Measurements from ENCODE around the gene ZFPL1. TPM values are rescaled to one million over a fixed set of nuclear protein-coding genes. Genes with fewer than 3 reads are reported as not detected.

The ZFPL1 gene
- total and polyA plus RNA-seq, 9 of the 15 experiments (the other 6 are each of a cell fraction or from before 2014, with no cell fraction given), result 3.7 to 37.5 (median 22.7) TPM

- TF ChIP-seq ARID4B (CRISPR knock-in tag; IDR thresholded peaks at IDR 0.05) (peak; percentile 8), SAFB (IDR thresholded peaks at IDR 0.05; ENCODE audit: borderline replicate concordance, low read depth, low read length) (0 out of 2 replicates have a peak, but pooled peaks have one; percentile 13), POLR2AphosphoS2 (IDR thresholded peaks at IDR 0.05; ENCODE audit: low read length) (0 out of 2 replicates have a peak, but pooled peaks have one; percentile 64), ZFP36 (IDR thresholded peaks at IDR 0.05; ENCODE audit: low read depth, low read length, partially characterized antibody) (no peak), ZNF431 (CRISPR knock-in tag; IDR thresholded peaks at IDR 0.05) (peak; percentile 30; the same call in 1 of the 2 replicates), PTBP1 (IDR thresholded peaks at IDR 0.05; ENCODE audit: low read depth, low read length) (no peak), USF2 (CRISPR knock-in tag; IDR thresholded peaks at IDR 0.05) (peak; percentile 38; the same call in 1 of the 2 replicates), HNRNPL (IDR thresholded peaks at IDR 0.05; ENCODE audit: low read depth, low read length) (peak; percentile 73; the same call in 1 of the 2 replicates), ZNF232 (CRISPR knock-in tag; IDR thresholded peaks at IDR 0.05) (0 out of 2 replicates have a peak, but pooled peaks have one; percentile 44), ZNF449 (CRISPR knock-in tag; IDR thresholded peaks at IDR 0.05) (no peak), ZBTB33 (CRISPR knock-in tag; IDR thresholded peaks at IDR 0.05) (peak; percentile 14), ZNF224 (CRISPR knock-in tag; IDR thresholded peaks at IDR 0.05) (peak; percentile 85), TRIM28 (IDR thresholded peaks at IDR 0.05) (no peak), E2F1 (CRISPR knock-in tag; IDR thresholded peaks at IDR 0.05) (peak; percentile 3; the same call in 1 of the 2 replicates), MEIS2 (IDR thresholded peaks at IDR 0.05; ENCODE audit: partially characterized antibody) (no peak), CREM (IDR thresholded peaks at IDR 0.05; ENCODE audit: low read depth) (0 out of 2 replicates have a peak, but pooled peaks have one; percentile 4)
These were observed 32.6 kb downstream of the ZFPL1 start (continued) for GRCh38 chr11:65116370-65117205.

Measured in K562 (cell line).